Endothelial cell of umbilical vein (primary cell): ENCODE results near the gene OSBPL5. TPM values are rescaled to one million over a fixed set of nuclear protein-coding genes. Genes with fewer than 3 reads are reported as not detected.

Experiments used
- BruUV-seq: library from RNA; stranded (reverse); fragments of 400-500 nt; replicated peaks from 2 replicates; lab custom pipeline; 2021; lab: Mats Ljungman, UMichigan
- CTCF ChIA-PET: fragments of 300-600, 350-600 bp; sonication (Branson Sonifier 250); formaldehyde crosslinking; loops from one replicate; lab custom pipeline; 2021; ENCODE audit warnings: antibody characterized with exemption, inconsistent platforms; lab: Charles Lee
- POLR2A ChIA-PET: fragments of 300-600, 350-600 bp; sonication (Branson Sonifier 250); formaldehyde crosslinking; loops from one replicate; lab custom pipeline; 2021; ENCODE audit warnings: antibody characterized with exemption, inconsistent platforms; lab: Charles Lee
- DNase-seq: peaks from one replicate; pipeline ENCODE4 v3.0.0-alpha.2; 2011; ENCODE audit warnings: low read depth, low spot score
- FAIRE-seq: peaks from 2 replicates; lab custom pipeline; 2011; peaks lifted over from hg19 to GRCh38; lab: Jason Lieb, UNC
- H2AFZ ChIP-seq: 2 replicates; pipeline ENCODE4 v1.6.0; 2012; ENCODE audit warnings: low read depth, low read length, control low read depth, inconsistent platforms
- H3K27ac ChIP-seq: 2 replicates; pipeline ENCODE4 v1.5.1; 2011; ENCODE audit warnings: low read depth, mild to moderate bottlenecking, control low read depth, low read length, moderate library complexity; ENCODE audit not compliant: insufficient read depth
- H3K27me3 ChIP-seq, 2 experiments: 2 replicates each; pipeline versions ENCODE4 v1.6.0 to v1.6.1; 2011; ENCODE audit warnings: low read length in 2 of 2, mixed read lengths in 1 of 2; ENCODE audit not compliant: control insufficient read depth in 2 of 2, insufficient read depth in 2 of 2
- H3K36me3 ChIP-seq, 2 experiments: 2 replicates in 1 of 2; 3 replicates in 1 of 2; pipeline ENCODE4 v1.5.1; 2011; ENCODE audit warnings: low read length in 2 of 2, mild to moderate bottlenecking in 1 of 2, moderate library complexity in 1 of 2; ENCODE audit not compliant: control insufficient read depth in 2 of 2, insufficient read depth in 2 of 2; ENCODE audit errors: extremely low read depth in 1 of 2
- H3K4me1 ChIP-seq: 3 replicates; pipeline ENCODE4 v1.5.1; 2011; ENCODE audit warnings: mild to moderate bottlenecking, low read length; ENCODE audit not compliant: control insufficient read depth, insufficient read depth; ENCODE audit errors: extremely low read depth
- H3K4me2 ChIP-seq: 2 replicates; pipeline ENCODE4 v1.6.1; 2011; ENCODE audit warnings: low read length, control low read depth, mixed read lengths; ENCODE audit not compliant: insufficient read depth
- H3K4me3 ChIP-seq, 3 experiments: fragments of 200-600 bp in 1 of 3; sonication (generic), shearing (Covaris generic) in 1 of 3; replicated peaks in 1 of 3; 2 replicates each; pipeline ENCODE4 v1.5.1; 2011 to 2016; ENCODE audit warnings: control low read depth in 3 of 3, low read length in 3 of 3, mild to moderate bottlenecking in 2 of 3, inconsistent platforms in 1 of 3, low read depth in 1 of 3, moderate library complexity in 1 of 3; ENCODE audit not compliant: insufficient read depth in 1 of 3
- H3K79me2 ChIP-seq: 2 replicates; pipeline ENCODE4 v1.6.0; 2012; ENCODE audit warnings: low read length, inconsistent platforms; ENCODE audit not compliant: control insufficient read depth, insufficient read depth
- H3K9ac ChIP-seq: replicated peaks from 2 replicates; pipeline ENCODE3; 2011; ENCODE audit warnings: low read length, control low read depth; ENCODE audit not compliant: insufficient read depth; ENCODE audit errors: extremely low read depth
- H3K9me1 ChIP-seq: replicated peaks from 3 replicates; pipeline ENCODE4 v1.6.0; 2011; ENCODE audit warnings: mild to moderate bottlenecking, low read length; ENCODE audit not compliant: control insufficient read depth, insufficient read depth; ENCODE audit errors: extremely low read depth
- H3K9me3 ChIP-seq: replicated peaks from 2 replicates; pipeline ENCODE4 v1.5.1; 2012; ENCODE audit warnings: low read length, inconsistent platforms; ENCODE audit not compliant: control insufficient read depth, insufficient read depth
- H4K20me1 ChIP-seq: replicated peaks from 2 replicates; pipeline ENCODE3; 2011; ENCODE audit warnings: mild to moderate bottlenecking, low read length; ENCODE audit not compliant: control insufficient read depth, insufficient read depth; ENCODE audit errors: extremely low read depth
- CTCF ChIP-seq, 2 donors: IDR thresholded peaks; 1 replicate in 1 of 2; 2 replicates in 1 of 2; pipeline ENCODE4 v1.5.1; 2011; ENCODE audit warnings: low read length in 2 of 2, mild to moderate bottlenecking in 2 of 2, moderate library complexity in 2 of 2, control low read depth in 1 of 2, inconsistent platforms in 1 of 2, low read depth in 1 of 2; ENCODE audit not compliant: insufficient read depth in 1 of 2; ENCODE audit errors: extremely low read depth in 1 of 2
- EZH2 ChIP-seq: IDR thresholded peaks from 2 replicates; pipeline ENCODE4 v1.6.1; 2012; ENCODE audit warnings: borderline replicate concordance, low read depth, mild to moderate bottlenecking, moderate library complexity, low read length, inconsistent platforms; ENCODE audit not compliant: severe bottlenecking
- FOS ChIP-seq: IDR thresholded peaks from 2 replicates; pipeline ENCODE4 v1.6.1; 2011; ENCODE audit warnings: mild to moderate bottlenecking, low read length, moderate library complexity, borderline replicate concordance; ENCODE audit not compliant: insufficient read depth
- GATA2 ChIP-seq: IDR thresholded peaks from 2 replicates; pipeline ENCODE4 v1.7.0; 2011; ENCODE audit warnings: low read depth, mild to moderate bottlenecking, moderate library complexity, mixed read lengths, low read length; ENCODE audit not compliant: insufficient read length, insufficient read depth
- JUN ChIP-seq: IDR thresholded peaks from 2 replicates; pipeline ENCODE4 v1.6.1; 2011; ENCODE audit warnings: borderline replicate concordance, low read depth; ENCODE audit not compliant: insufficient read length, insufficient read depth
- MAX ChIP-seq: IDR thresholded peaks from 2 replicates; pipeline ENCODE4 v1.6.1; 2011; ENCODE audit not compliant: insufficient read depth, insufficient read length
- MYC ChIP-seq: IDR thresholded peaks from one replicate; pipeline ENCODE4 v1.6.1; 2011; ENCODE audit warnings: mild to moderate bottlenecking, low read depth, low read length
- POLR2A ChIP-seq: IDR thresholded peaks from 2 replicates; pipeline ENCODE4 v1.6.1; 2012; ENCODE audit warnings: low read depth, mild to moderate bottlenecking, control low read depth, low read length
- POLR2AphosphoS5 ChIP-seq: IDR thresholded peaks from 2 replicates; pipeline ENCODE4 v1.6.1; 2012; ENCODE audit warnings: low read depth, mild to moderate bottlenecking, control low read depth, low read length, moderate library complexity; ENCODE audit not compliant: insufficient read depth
- dilution Hi-C: fragments of 300-500 bp; cut with MboI; formaldehyde crosslinking; loops from one replicate; pipeline ENCODE4 v1.15.0; 2019; ENCODE audit warnings: low sequenced_read_pairs; ENCODE audit not compliant: extremely low pct_ligation_motif_present
- intact Hi-C: fragments of 100-400 bp; cut with micrococcal nuclease; formaldehyde crosslinking; loops from one replicate; pipeline ENCODE4 v1.10.0; 2022
- polyA plus RNA-seq, 4 experiments: library from polyadenylated mRNA; depleted of rRNA in 3 of 4; stranded (reverse) in 3 of 4; unstranded in 1 of 4; fragments of >200 nt; gene quantifications; 2 replicates each; pipeline versions ENCODE4 v1.2.1 to v1.2.3, GENCODE V29; 2011 to 2012; ENCODE audit warnings: missing spikeins in 1 of 4
- total RNA-seq: library from RNA; stranded (reverse); gene quantifications from 2 replicates; pipeline ENCODE4 v1.2.3, GENCODE V29; 2021

Gene OSBPL5
- total and polyA plus RNA-seq, 2 donors (not counting 3 experiments of a cell fraction or from before 2014, with no cell fraction given), result 8.7 to 37.7 TPM

- POLR2A ChIA-PET, result no interaction called here
- Histone ChIP-seq H3K27ac (peak overlapping the region; percentile 100), H3K4me2 (peak overlapping the region; percentile 80), H2AFZ (peak overlapping the region; percentile 55), H3K36me3 (no peaks in the 10 kb centered on the region), H3K4me3 (peak overlapping the region in 1 of 3 experiments; percentile 25), H3K79me2 (no peaks in the 10 kb centered on the region), H3K9me1 (no peaks in the 10 kb centered on the region), H3K9me3 (no peaks in the 10 kb centered on the region), H4K20me1 (no peaks in the 10 kb centered on the region), H3K9ac (peak overlapping the region; percentile 80), H3K4me1 (peaks cover 25% of the 10 kb centered on the region), H3K27me3 (no peaks in the 10 kb centered on the region)
- BruUV-seq, result TSS peak; percentile 87
- dilution Hi-C loops, result no loop called here
- CTCF ChIA-PET, result interaction anchor here (1.4 kb wide), 2 partner anchors 15 to 69 kb away, joined by 4 to 5 read pairs; partner anchors contain the start of gene OSBPL5
- FAIRE-seq (peak; percentile 98), DNase-seq (peak; percentile 98)
- intact Hi-C loops, result loop anchor here (1.0 to 10.0 kb wide), 8 partner anchors 28 to 561 kb away; partner anchors contain the start of gene NAP1L4
- TF ChIP-seq JUN (peak; percentile 70), MYC (peak; percentile 97), MAX (peak; percentile 99), CTCF (IDR thresholded peaks at IDR 0.05; ENCODE audit: extremely low read depth in 1 of 2, insufficient read depth in 1 of 2, low read depth in 1 of 2, low read length in 2 of 2) (no peak), POLR2A (no peak), EZH2 (no peak), POLR2AphosphoS5 (peak; percentile 23), GATA2 (peak; percentile 35), FOS (peak; percentile 82)
Observed at GRCh38 chr11:3095712-3096361, 69.3 kb downstream of the OSBPL5 start.
